ENCODE measurements around the gene SOX10. TPM values are rescaled to one million over a fixed set of nuclear protein-coding genes. Genes with fewer than 3 reads are reported as not detected.

Gene SOX10
- total RNA-seq, 1 experiment from 2014 or later = 2.7 TPM

DNA sequence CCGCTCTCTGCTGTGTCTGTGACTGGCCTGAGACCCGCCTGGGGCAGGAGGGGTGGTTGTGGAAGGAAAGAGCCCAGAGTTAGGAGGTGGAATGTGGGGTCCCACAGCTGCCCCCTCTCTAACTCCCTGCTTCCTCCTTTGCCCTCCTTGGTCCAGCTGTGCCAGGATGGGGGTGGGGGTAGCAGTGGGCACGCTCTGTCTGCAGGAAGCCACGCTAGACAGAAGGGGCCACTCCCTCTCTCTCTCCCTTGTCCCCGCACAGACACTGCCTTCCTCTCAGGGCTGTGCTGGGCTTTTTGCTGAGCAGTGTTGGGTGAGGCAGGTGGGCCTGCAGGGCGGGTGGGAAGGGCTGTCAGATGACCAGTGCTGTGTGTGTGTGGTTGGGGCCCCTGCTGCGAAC lies 2.0 kb upstream of the SOX10 start:
- POLR2A ChIA-PET = interaction anchor here (0.7 kb wide), 1 partner anchor 627 kb away, joined by 7 read pairs; no protein-coding TSS in a partner anchor
- peaks cover 22% of the 10 kb centered on the region for H3K4me1 Mint-ChIP-seq

DNA sequence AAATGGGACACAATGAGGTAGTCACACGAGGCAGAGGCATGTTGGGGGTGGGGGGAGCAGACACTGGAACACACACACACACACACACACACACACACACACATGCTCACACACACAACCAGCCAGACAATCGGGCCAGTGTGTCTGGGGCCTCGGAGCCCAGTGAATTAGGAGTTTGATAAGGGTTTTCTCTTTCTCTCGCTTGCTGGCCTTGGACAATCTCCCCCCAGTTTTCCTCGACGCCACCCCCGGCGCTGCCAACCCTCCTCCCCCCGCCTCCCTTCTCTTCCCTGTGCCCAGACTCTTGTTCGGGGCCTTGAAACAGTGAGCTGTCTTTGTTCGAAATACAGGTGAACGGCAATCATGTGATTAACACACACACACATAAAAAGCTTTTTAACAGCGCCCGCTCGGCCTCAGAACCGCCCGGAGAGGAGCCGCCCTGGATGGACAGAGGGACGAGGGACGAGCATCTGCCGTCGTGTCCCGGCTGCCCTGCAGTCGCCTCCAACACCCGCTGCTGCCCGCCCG lies 1.5 kb upstream of the SOX10 start:
- ChIA-PET CTCF (interaction anchor here (1.5 kb wide), 1 partner anchor 123 kb away, joined by 4 read pairs; no protein-coding TSS in a partner anchor), POLR2A (interaction anchor here (0.7 kb wide), 1 partner anchor 627 kb away, joined by 7 read pairs; no protein-coding TSS in a partner anchor)
- ATAC-seq (no peak), DNase-seq (ENCODE audit: low spot score) (no peak)
- H3K9me3 Mint-ChIP-seq = no peaks in the 10 kb centered on the region
- H3K27me3 Mint-ChIP-seq (ENCODE audit: low read depth) = peaks cover 19% of the 10 kb centered on the region
- peaks cover 22% of the 10 kb centered on the region for H3K4me1 Mint-ChIP-seq
- H3K36me3 Mint-ChIP-seq = no peaks in the 10 kb centered on the region
- H3K4me3 Mint-ChIP-seq = no peak overlapping the region
- H3K27ac Mint-ChIP-seq = no peak overlapping the region
- TF ChIP-seq, protein P1, sequence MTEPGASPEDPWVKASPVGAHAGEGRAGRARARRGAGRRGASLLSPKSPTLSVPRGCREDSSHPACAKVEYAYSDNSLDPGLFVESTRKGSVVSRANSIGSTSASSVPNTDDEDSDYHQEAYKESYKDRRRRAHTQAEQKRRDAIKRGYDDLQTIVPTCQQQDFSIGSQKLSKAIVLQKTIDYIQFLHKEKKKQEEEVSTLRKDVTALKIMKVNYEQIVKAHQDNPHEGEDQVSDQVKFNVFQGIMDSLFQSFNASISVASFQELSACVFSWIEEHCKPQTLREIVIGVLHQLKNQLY (CRISPR knock-in tag; IDR thresholded peaks at IDR 0.05) = no peak
- TF ChIP-seq EMX1 (CRISPR knock-in tag; IDR thresholded peaks at IDR 0.05) = no peak
- TF ChIP-seq ZNF512 (CRISPR knock-in tag; IDR thresholded peaks at IDR 0.05; ENCODE audit: borderline replicate concordance) = no peak
- TF ChIP-seq ZNF263 (CRISPR knock-in tag; IDR thresholded peaks at IDR 0.05; ENCODE audit: low read depth) = no peak
- no peak for TF ChIP-seq SP1 (CRISPR knock-in tag; conservative IDR thresholded peaks at IDR 0.05)
- TF ChIP-seq, protein P2, sequence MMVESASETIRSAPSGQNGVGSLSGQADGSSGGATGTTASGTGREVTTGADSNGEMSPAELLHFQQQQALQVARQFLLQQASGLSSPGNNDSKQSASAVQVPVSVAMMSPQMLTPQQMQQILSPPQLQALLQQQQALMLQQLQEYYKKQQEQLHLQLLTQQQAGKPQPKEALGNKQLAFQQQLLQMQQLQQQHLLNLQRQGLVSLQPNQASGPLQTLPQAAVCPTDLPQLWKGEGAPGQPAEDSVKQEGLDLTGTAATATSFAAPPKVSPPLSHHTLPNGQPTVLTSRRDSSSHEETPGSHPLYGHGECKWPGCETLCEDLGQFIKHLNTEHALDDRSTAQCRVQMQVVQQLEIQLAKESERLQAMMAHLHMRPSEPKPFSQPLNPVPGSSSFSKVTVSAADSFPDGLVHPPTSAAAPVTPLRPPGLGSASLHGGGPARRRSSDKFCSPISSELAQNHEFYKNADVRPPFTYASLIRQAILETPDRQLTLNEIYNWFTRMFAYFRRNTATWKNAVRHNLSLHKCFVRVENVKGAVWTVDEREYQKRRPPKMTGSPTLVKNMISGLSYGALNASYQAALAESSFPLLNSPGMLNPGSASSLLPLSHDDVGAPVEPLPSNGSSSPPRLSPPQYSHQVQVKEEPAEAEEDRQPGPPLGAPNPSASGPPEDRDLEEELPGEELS (CRISPR knock-in tag; IDR thresholded peaks at IDR 0.05) = no peak
- no peak for TF ChIP-seq ATF1 (CRISPR knock-in tag; IDR thresholded peaks at IDR 0.05)
- TF ChIP-seq, protein P3, sequence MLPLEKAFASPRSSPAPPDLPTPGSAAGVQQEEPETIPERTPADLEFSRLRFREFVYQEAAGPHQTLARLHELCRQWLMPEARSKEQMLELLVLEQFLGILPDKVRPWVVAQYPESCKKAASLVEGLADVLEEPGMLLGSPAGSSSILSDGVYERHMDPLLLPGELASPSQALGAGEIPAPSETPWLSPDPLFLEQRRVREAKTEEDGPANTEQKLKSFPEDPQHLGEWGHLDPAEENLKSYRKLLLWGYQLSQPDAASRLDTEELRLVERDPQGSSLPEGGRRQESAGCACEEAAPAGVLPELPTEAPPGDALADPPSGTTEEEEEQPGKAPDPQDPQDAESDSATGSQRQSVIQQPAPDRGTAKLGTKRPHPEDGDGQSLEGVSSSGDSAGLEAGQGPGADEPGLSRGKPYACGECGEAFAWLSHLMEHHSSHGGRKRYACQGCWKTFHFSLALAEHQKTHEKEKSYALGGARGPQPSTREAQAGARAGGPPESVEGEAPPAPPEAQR (CRISPR knock-in tag; IDR thresholded peaks at IDR 0.05) = no peak

More for the DNA sequence above, 2.0 kb upstream of the SOX10 start:
- no peak for TF ChIP-seq ZNF281 (CRISPR knock-in tag; IDR thresholded peaks at IDR 0.05)
- no peak for TF ChIP-seq TEAD4 (CRISPR knock-in tag; IDR thresholded peaks at IDR 0.05)
- TF ChIP-seq, protein P3 (CRISPR knock-in tag; IDR thresholded peaks at IDR 0.05) = no peak
- TF ChIP-seq ZNF512 (CRISPR knock-in tag; IDR thresholded peaks at IDR 0.05; ENCODE audit: borderline replicate concordance) = no peak
- TF ChIP-seq SP1 (CRISPR knock-in tag; conservative IDR thresholded peaks at IDR 0.05) = no peak
- no peak for TF ChIP-seq E2F4 (CRISPR knock-in tag; IDR thresholded peaks at IDR 0.05; ENCODE audit: borderline replicate concordance, low read depth)
- TF ChIP-seq JUN (CRISPR knock-in tag; IDR thresholded peaks at IDR 0.05) = no peak
- TF ChIP-seq ELF4 (CRISPR knock-in tag; IDR thresholded peaks at IDR 0.05; ENCODE audit: low read depth) = no peak
- H3K27me3 Mint-ChIP-seq (ENCODE audit: low read depth) = peaks cover 19% of the 10 kb centered on the region
- ATAC-seq = no peak
- no peaks in the 10 kb centered on the region for H3K9me3 Mint-ChIP-seq
- CTCF ChIA-PET = interaction anchor here (1.5 kb wide), 1 partner anchor 123 kb away, joined by 4 read pairs; no protein-coding TSS in a partner anchor
- H3K27ac Mint-ChIP-seq = no peak overlapping the region
- no peak for DNase-seq (ENCODE audit: low spot score)
- no peaks in the 10 kb centered on the region for H3K36me3 Mint-ChIP-seq
- H3K4me3 Mint-ChIP-seq = no peak overlapping the region

Measured in WTC11 (cell line).